Measurements from ENCODE around the gene ZCCHC13.
"Not testable (repeated sequence)": the region's sequence is repeated elsewhere in the genome, so short reads cannot be mapped to it uniquely, and the experiment has no call there.

The ZCCHC13 gene

DNA sequence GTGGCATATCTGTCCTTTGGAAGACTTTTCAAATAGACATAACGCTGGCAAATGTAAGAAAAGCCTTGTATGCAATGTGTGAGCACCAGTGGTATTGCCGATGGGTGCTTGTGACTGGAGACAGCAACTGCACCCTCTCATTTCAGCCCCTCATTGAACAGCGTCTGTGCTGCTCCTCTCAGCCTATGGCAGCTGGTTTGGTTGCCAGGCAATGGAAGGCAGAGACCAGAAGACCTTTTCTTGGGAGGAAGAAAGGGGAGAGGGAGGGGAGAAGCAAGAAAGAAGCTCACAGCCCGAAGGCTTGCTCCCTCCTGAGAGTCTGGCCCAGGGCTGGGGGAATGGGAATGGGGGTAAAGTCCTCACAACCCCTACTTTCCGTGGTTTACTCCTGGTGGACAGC lies 20.2 kb downstream of the ZCCHC13 start:
- DNase-seq: no peak

- DNase-seq: no peak
Measured at GRCh38 chrX:74325130-74326059, 21.4 kb downstream of the ZCCHC13 start.

- no peak for DNase-seq
Measured at GRCh38 chrX:74338852-74339251, 34.9 kb downstream of the ZCCHC13 start.

DNA sequence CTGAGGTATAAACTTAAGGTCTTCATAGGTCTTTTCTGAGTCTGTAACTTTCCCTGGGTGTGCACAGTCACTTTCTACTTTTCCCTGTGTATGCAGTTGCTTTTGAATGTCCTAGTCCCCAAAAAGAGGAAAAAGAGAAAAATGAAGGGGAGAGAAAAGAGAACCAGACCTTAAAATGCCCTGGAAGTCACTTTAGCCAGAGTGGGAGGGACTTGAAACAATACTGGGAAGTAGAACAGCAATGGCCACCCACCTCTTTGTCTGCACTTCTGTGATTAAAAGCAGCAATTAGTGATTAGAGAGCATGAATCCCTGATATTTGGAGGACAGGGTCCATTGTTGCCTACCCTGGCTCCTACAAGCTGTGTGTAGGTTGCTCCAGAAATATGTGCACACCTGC lies 36.1 kb downstream of the ZCCHC13 start:
- no peak for DNase-seq

- DNase-seq: not testable (repeated sequence)
Measured at GRCh38 chrX:74342211-74342610, 38.2 kb downstream of the ZCCHC13 start.

DNA sequence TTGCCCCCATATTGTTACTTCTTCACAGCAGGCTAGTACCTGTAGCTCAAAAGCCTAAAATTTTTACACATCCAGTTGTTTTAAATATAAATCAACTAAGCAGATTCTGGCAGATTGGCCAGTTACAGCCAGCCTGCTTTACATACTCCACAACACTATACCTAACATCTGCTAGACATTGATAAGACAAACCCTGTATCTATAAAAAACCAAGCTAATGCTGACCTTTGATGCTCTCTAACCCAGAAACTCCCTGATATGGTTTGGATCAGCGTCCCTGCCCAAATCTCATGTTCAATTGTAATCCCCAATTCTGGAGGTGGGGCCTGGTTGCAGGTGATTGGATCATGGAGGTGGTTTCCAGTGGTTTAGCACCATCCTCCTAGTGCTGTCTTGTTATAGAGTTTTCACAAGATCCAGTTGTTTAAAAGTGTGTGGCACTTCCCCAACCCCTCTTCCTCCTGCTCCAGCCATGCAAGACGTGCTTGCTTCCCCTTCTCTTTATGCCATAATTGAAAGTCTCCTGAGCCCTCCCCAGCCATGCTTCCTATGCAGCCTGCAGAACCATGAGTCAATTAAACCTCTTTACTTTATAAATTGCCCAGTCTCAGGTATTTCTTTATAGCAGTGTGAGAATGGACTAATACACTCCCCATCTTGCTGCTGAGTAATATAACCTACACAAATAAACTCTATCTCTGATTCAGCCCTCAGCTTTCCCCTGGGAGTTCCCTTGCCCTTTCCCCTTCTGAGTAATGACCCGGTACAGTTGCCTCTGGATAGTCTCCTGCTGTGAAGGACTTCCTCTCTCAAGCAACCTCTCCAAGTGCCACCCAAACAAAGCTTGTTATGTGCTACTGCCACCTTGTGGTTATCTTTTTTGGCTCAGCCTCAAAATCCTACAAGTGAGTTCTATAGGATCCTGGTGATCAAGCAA lies 39.6 kb downstream of the ZCCHC13 start:
- peak; percentile 1 to 50 for DNase-seq

DNA sequence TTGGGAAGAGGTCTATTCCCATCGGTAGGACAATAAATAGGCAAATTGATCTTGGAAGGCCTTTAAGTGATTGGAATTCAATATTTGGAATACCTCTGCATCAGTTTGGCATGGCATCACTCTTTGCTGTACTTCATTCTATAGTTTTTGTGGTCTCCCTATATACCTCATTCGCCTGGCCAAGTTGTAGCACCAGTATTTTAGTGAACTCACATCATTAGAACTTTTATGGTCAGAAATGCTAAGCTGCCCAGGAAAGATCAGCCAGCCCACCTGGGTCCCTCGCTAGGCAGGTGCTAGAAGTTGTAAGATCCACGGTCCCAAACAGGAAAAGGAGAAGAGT lies 40.3 kb downstream of the ZCCHC13 start:
- DNase-seq: no peak

DNA sequence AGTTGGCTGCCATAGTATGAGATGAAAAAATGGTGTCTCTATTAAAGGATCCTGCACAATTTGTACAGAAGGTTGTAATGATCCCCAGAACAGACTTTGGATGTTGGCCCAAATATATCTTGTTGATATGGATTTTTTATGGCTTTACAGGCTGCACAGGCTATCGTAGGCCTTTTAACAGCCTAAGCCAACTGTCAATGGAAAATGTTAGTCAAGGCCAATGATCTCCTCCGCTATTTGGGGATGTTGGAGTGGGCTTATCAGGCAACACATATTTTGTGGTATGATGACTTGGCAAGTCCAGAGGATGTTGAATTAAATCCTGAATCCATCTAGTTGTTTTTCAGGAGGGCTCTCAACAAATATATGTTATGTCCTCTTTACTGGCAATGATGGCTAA lies 42.1 kb downstream of the ZCCHC13 start:
- DNase-seq: no peak

GRCh38 chrX:74349387-74349786 lies 45.4 kb downstream of the ZCCHC13 start:
- no peak for DNase-seq

DNA sequence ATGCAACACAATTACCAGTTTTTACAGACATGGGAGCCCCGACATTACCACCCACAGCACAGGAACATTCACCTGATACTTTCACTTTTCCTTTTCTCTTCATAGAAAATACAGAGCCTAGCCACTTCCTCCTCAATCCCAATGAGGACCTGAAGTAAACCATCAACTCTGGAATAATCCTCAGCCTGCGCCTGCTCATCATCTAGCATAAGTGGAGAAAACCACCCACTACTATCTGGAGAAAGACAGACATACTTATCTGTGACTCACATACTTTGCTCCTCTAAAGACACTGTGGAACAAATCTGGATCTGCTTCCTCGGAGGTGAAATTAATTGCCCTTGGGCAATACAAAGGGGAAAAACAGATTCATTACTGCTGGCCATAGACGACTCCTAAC lies 47.8 kb downstream of the ZCCHC13 start:
- no peak for DNase-seq

- DNase-seq: no peak
Measured at GRCh38 chrX:74353984-74354383, 50.0 kb downstream of the ZCCHC13 start.

Measured in stimulated activated CD4-positive, alpha-beta T cell treated with anti-CD3 and anti-CD28 coated beads, Interleukin-2, amount 100 ng/mL, for 24 hours (primary cell).